ENCODE data around the gene DGCR2.
"Not testable (repeated sequence)": the region's sequence is repeated elsewhere in the genome, so short reads cannot be mapped to it uniquely, and the experiment has no call there.

DGCR2 gene, protein sequence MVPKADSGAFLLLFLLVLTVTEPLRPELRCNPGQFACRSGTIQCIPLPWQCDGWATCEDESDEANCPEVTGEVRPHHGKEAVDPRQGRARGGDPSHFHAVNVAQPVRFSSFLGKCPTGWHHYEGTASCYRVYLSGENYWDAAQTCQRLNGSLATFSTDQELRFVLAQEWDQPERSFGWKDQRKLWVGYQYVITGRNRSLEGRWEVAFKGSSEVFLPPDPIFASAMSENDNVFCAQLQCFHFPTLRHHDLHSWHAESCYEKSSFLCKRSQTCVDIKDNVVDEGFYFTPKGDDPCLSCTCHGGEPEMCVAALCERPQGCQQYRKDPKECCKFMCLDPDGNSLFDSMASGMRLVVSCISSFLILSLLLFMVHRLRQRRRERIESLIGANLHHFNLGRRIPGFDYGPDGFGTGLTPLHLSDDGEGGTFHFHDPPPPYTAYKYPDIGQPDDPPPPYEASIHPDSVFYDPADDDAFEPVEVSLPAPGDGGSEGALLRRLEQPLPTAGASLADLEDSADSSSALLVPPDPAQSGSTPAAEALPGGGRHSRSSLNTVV

DNA sequence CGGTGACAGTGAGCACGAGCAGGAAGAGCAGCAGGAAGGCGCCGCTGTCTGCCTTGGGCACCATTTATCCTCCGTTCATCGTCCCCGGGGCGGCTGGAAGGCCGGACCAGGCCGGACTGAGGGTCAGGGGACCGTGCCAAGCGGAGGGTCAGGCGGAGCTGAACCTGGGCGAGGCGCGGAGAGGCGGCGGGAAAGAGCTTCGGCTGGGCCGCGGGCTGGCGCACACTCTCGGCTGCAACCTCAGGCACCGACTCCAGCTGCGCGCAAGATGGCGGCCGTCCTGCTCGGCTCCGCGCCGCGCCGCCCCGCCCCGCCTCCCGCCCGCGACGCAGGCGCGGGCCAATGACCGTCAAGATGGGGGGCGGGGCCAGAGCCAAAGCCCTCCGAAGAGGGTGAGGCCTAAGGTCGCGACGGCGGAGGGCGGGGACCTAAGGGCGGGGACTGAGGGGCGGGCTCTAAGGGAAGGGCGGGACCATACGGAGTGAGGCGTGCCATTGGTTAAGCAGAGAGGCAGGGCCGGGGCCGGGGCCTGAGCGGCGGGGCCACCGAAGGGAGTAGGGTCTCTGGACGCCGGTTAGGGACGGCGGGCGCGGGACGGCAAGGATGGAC, at the start of gene DGCR2:
Gene DGCR2 (minus strand): TSS at position 270 of the 609 bp plus-strand sequence. CDS start 206 bp downstream, at position 64.
- DNase-seq (ENCODE audit: low read depth in 3 of 3, low spot score in 1 of 3): peak; percentile 92 to 96 (median 95)

GRCh38 chr22:19169947-19170318, 47.7 kb upstream of the DGCR2 start:
- no peak for DNase-seq (ENCODE audit: low read depth in 3 of 3, low spot score in 1 of 3)

DNA sequence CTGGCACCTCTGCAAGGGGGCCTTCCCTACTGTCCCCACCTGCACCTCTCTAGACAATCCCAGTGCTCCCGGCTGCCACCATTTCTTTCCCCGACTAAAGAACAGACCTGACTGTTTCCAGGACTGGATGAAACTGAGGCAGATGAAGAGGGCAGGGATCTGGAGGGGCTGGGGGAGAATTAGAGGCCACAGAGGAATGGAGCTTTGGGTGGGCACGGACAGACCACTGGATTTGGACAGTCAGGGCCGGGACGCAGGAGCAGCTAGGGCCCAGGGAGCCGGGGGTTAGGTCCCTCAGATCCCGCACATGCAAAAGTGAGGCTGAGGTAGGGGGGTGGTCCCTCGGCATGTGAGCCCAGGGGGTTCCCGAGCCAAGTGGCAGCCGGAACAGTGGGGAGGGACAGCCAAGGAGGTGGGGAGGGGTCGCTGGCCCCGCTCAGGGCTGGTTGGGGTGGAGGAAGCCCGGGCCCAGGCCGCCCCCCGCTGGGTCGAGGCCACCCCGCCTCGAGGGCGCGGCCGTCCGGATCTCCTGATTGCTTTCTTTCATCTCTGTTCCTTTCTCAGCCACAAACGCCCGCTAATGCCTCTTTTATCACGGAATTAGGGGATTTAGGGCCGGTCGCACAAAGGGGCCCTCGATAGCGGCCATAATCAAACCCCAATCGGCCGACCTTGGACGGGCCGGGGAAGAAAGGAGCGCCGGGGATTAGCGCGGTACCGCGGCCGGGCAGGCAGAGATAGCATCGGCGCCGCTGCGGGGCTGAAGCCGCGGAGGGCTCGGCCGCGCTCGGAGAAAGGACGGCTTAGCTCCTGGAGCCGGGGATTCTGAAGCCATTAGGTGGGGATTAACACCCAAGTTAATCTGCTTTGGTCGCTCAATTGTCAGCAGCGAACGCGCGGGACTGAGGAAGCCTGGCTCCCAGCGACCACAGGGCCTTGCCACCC, 47.1 kb upstream of the DGCR2 start:
- DNase-seq (ENCODE audit: low read depth in 3 of 3, low spot score in 1 of 3): no peak

DNA sequence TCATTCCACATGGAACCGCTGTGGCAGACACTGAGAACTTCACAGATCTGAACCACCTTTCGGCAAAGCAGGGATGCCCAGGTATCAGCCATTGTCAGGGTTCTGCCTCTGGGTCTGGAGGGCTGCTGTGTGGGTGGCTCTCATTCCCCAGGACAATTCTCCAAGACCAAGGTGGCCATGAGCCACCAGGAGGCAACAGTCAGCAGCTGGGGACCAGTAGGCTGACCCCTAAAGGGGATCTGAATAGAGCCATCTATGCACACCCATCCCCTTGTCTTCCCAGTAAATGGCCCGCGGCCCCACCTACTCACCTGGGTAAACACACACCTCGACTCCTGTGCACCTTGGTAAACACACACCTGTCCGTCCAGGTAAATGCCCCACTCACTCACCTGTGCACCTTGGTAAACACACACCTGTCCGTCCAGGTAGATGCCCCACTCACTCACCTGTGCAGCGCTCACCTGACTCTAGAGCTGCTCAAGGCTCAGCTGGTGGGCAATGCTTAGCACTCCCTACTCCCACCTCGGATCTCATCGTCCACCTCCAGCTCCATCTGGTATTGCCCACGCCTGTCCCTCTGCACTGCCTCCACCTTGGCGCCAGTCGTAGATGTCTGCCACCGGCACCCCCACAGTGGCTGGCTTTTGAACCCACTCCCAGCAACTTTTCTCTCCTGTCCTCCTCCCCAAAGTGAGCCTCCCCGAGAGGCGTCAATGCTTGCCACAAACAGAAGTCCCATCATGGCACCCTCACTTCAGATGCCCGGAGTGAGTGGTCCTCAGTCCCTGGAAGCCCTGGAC, 46.1 kb upstream of the DGCR2 start:
- DNase-seq (ENCODE audit: low read depth in 3 of 3, low spot score in 1 of 3): no peak

DNA sequence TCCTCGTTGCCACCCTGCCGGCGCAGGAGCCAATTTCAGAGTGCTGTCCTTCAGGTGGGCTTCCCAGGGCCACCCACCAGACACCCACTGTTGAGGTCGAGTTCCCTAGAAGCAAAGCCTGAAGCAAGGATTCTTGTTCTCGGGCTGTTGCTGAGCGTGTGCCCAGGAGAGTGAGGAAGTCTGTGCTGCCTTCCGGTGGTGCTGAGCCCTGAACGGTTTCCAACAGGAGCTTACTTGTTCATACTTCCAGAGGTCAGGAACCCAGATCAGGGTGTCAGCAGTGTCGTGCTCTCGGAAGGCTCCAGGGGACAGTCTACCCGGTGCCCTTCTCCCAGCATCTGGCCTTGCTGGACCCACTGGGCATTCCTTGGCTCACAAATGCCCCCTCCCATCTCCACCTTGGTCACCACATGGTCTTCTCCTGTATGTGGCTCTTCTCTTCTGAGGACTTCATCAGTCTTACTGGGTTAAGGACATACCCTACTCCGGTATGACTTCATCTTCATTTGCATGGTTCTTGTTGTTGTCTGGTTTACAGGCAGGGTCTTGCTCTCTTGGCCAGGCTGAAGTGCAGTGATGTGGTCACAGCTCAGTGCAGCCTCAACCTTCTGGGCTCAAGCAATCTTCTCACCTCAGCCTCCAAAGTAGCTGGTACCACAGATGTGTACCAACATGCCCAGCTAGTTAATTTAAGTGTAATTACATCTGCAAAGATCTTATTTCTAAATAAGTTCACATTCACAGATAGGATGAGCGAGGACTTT, 45.1 kb upstream of the DGCR2 start:
- no peak for DNase-seq (ENCODE audit: low read depth in 3 of 3, low spot score in 1 of 3)

GRCh38 chr22:19166421-19166820, 44.2 kb upstream of the DGCR2 start:
- no peak for DNase-seq (ENCODE audit: low read depth in 3 of 3, low spot score in 1 of 3)

- no peak for DNase-seq (ENCODE audit: low read depth in 3 of 3, low spot score in 1 of 3)
Measured at GRCh38 chr22:19164425-19164824, 42.2 kb upstream of the DGCR2 start.

GRCh38 chr22:19158649-19159048, 36.4 kb upstream of the DGCR2 start:
- DNase-seq (ENCODE audit: low read depth in 3 of 3, low spot score in 1 of 3): not testable (repeated sequence)

DNA sequence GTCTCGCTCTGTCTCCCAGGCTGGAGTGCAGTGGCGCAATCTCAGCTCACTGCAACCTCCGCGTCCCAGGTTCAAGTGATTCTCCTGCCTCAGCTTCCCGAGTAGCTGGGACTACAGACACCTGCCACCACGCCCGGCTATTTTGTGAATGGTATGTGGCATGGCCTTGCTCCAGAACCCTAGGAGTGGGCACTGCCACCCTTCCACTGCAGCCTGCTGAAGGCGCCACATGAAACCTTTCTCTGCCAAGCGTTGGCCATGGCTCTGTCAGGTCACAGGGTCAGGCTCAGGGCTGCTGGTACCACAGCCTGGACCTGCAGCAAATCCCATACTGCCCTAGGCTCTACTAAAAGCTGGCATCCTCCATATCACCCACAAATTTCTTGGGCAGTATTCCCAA, 33.9 kb upstream of the DGCR2 start:
- not testable (repeated sequence) for DNase-seq (ENCODE audit: low read depth in 3 of 3, low spot score in 1 of 3)

GRCh38 chr22:19152942-19153883, 31.0 kb upstream of the DGCR2 start:
- no peak for DNase-seq (ENCODE audit: low read depth in 3 of 3, low spot score in 1 of 3)

DNA sequence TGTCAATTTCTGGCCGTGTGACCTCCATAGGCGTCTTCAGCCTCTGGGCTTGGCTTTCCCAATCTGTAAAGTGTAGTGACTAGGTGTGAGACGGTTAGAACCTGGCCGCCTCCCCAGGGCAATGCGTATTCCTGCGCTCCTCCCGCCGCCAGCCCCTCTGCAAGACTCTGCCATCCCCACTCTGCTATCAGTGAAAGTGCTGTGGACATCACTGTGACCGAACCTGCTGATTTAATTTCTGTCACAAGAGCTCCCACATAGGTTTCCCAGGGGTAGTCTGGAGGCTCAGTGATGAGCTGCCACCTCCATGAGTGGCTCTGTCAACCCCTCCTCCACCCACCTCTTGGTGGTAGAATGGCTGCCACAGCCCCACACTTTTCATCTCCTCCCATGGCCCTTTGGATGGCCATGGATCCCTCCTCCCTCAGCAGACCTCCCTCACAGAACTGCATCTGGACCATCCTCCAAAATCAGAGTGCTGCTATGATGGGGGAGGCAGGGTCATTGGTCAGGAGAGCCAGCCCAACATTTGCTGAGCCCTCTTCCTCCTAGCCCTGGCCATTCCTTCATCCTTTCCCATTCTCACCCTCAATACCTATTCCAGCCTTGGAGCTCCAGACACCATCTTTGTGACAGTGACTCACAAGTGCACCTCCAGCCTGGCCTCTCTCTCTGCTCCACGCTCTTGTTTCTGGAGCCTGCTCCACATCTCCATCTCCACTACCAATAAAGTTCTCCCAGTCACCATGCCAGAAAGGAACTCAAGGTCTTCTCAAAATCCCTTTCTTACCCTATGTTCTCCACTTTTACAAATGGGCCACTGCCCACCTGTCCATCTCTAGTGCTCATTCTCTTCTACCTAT, 29.3 kb upstream of the DGCR2 start:
- DNase-seq (ENCODE audit: low read depth in 3 of 3, low spot score in 1 of 3): no peak

- no peak for DNase-seq (ENCODE audit: low read depth in 3 of 3, low spot score in 1 of 3)
Measured at GRCh38 chr22:19150482-19151328, 28.5 kb upstream of the DGCR2 start.

- DNase-seq (ENCODE audit: low read depth in 3 of 3, low spot score in 1 of 3): no peak
Measured at GRCh38 chr22:19149991-19150390, 27.8 kb upstream of the DGCR2 start, which contains the start of gene GSC2. TSS of gene GSC2 (minus strand) at chr22:19150292. CDS start at chr22:19150283, 9 bp downstream.

DNA sequence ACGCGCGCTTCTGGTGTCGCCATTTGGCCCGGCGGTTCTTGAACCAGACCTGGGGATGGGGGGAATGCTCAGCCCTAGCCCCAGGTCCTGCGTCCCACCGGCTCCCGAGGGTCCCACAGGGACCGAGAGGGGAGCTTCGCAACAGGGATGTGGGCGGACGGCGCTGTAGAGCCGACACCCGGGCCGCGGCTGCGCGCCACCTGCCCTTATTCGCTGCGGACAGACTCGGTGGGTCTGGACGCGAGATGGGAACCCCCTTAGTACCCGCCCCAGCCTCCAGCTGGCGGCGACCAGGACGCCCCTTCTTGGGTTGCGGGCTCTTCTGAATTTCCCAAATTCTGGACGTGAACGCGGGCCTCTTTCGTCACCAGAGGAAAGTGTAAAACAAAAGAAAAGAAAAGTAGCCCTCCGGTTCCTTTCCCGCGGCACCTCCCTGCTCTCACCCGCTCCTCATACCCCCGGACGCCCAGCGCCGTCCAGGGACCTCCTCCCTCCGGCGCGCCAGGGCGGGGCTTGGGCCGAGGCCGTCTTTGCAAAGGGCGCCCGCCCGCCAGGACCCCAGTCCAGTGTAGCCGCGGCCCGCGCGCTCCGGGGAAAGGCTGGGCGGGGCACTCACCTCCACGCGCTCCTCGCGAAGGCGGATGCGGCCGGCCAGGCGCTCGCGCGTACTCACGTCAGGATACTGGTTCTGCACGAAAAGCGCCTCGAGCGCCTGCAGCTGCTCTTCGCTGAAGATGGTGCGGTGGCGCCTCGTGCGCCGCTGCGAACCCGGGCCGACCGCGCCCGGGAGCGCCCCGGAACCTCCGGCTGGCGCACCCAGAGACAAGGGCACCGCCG, 27.1 kb upstream of the DGCR2 start:
- no peak for DNase-seq (ENCODE audit: low read depth in 3 of 3, low spot score in 1 of 3)

DNA sequence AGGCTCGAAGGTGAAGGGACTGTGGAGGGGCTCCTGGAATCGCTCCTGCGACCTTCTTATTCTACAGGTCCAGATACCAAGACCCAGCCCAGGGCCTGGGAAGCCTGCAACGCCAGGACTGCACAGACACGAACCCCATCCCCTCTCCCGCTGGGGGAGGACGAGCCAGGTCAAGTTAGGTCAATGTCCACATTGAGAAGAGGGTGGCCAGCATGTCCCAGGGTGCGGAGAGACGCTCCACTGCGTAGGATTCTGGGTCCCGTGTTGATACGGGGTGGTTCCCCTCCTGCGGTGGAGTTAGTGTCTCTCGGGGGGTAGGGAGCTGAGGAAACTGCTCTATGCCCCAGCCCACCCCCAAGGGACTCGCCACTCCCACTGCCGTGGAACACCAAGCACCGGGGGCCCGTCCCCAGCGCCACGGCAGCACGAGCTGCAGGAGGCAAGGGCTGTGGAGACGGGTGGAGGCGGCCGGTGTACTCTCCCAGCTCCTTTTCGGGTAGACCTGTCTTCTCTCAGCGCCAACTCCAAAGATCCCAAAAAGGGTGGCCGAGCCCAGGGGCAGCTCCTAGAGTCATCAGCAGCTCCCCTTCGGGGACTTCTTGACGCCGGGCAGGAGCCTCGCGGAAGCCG, 26.3 kb upstream of the DGCR2 start:
- no peak for DNase-seq (ENCODE audit: low read depth in 3 of 3, low spot score in 1 of 3)

Data from stimulated activated CD4-positive, alpha-beta T cell treated with anti-CD3 and anti-CD28 coated beads, TNF-alpha, amount 100 ng/mL, for 1 hour (primary cell).